Urothelium cell line (cell line): ENCODE results near the gene IQSEC3.
A peak's percentile ranks its signal among the peaks of the same experiment; 100 is the strongest.
"Not testable (repeated sequence)": the region's sequence is repeated elsewhere in the genome, so short reads cannot be mapped to it uniquely, and the experiment has no call there.

Experiments used
- DNase-seq: peaks from one replicate; pipeline ENCODE4 v3.0.0; 2011; ENCODE audit warnings: low spot score, mixed read lengths
- FAIRE-seq: peaks from 2 replicates; lab custom pipeline; 2011; peaks lifted over from hg19 to GRCh38; lab: Jason Lieb, UNC

Gene IQSEC3

GRCh38 chr12:51962-52361 is 14.6 kb upstream of the IQSEC3 start:
- not testable (repeated sequence) for FAIRE-seq

GRCh38 chr12:52902-53734 is 13.4 kb upstream of the IQSEC3 start:
- FAIRE-seq, DNase-seq: not testable (repeated sequence)

More at GRCh38 chr12:51962-52361, 14.6 kb upstream of the IQSEC3 start:
- DNase-seq, result not testable (repeated sequence)

GRCh38 chr12:53735-54730 is 12.5 kb upstream of the IQSEC3 start:
- FAIRE-seq (no peak), DNase-seq (no peak)

- FAIRE-seq, result no peak
Measured at GRCh38 chr12:54750-55535, 11.6 kb upstream of the IQSEC3 start.

GRCh38 chr12:56683-57346 is 9.8 kb upstream of the IQSEC3 start:
- FAIRE-seq, result no peak
- DNase-seq, result no peak

More at GRCh38 chr12:54750-55535, 11.6 kb upstream of the IQSEC3 start:
- DNase-seq, result no peak

- no peak for DNase-seq
- FAIRE-seq, result no peak
Measured at GRCh38 chr12:57539-57938, 9.0 kb upstream of the IQSEC3 start.

GRCh38 chr12:58832-59231 is 7.7 kb upstream of the IQSEC3 start:
- no peak for DNase-seq
- no peak for FAIRE-seq

GRCh38 chr12:61845-62244 is 4.7 kb upstream of the IQSEC3 start:
- not testable (repeated sequence) for FAIRE-seq, DNase-seq

- DNase-seq, FAIRE-seq: not testable (repeated sequence)
Measured at GRCh38 chr12:65491-66063, 990 bp upstream of the IQSEC3 start.

GRCh38 chr12:66782-67504 is 376 bp downstream of the IQSEC3 start:
- peak; percentile 95 for FAIRE-seq
- DNase-seq, result not testable (repeated sequence)

GRCh38 chr12:69677-70076 is 3.1 kb downstream of the IQSEC3 start:
- DNase-seq, FAIRE-seq: not testable (repeated sequence)

- not testable (repeated sequence) for FAIRE-seq, DNase-seq
Measured at GRCh38 chr12:70541-70940, 4.0 kb downstream of the IQSEC3 start.

- FAIRE-seq, DNase-seq: not testable (repeated sequence)
Measured at GRCh38 chr12:72018-72417, 5.5 kb downstream of the IQSEC3 start.

- not testable (repeated sequence) for FAIRE-seq, DNase-seq
Measured at GRCh38 chr12:74420-75190, 8.0 kb downstream of the IQSEC3 start.

GRCh38 chr12:75541-75940 is 9.0 kb downstream of the IQSEC3 start:
- not testable (repeated sequence) for DNase-seq, FAIRE-seq

- peak; percentile 85 for FAIRE-seq
- not testable (repeated sequence) for DNase-seq
Measured at GRCh38 chr12:76102-76501, 9.5 kb downstream of the IQSEC3 start.

- not testable (repeated sequence) for FAIRE-seq, DNase-seq
Measured at GRCh38 chr12:76551-76950, 10.0 kb downstream of the IQSEC3 start.
